T-helper 1 cell treated with Interleukin-12 subunit alpha and Interleukin-12 subunit beta and Interleukin-4 antibody, amounts not matched to agents 30 ng/mL and 1 ng/mL, for 36 hours (primary cell): Measurements from ENCODE around the gene CA5A. TPM values are rescaled to one million over a fixed set of nuclear protein-coding genes. Genes with fewer than 3 reads are reported as not detected.
"Not testable (repeated sequence)": the region's sequence is repeated elsewhere in the genome, so short reads cannot be mapped to it uniquely, and the experiment has no call there.

Experiments
- intact Hi-C: fragments of 100-400 bp; cut with micrococcal nuclease; formaldehyde crosslinking; loops from one replicate; pipeline ENCODE4 v1.15.1; 2024
- total RNA-seq: library from RNA; stranded (reverse); gene quantifications from 2 replicates; pipeline ENCODE4 v1.2.3, GENCODE V29; 2022

Gene CA5A
- total RNA-seq, 1 donor from 2014 or later: not detected

GRCh38 chr16:87870418-87871291 lies 65.7 kb downstream of the CA5A start:
- intact Hi-C loops: loop anchor here (1.0 kb wide), 6 partner anchors 20 to 320 kb away; no protein-coding TSS in a partner anchor

- intact Hi-C loops: loop anchor here (2.0 kb wide), 1 partner anchor 583 kb away; the partner anchor contains the start of gene ZFPM1
Observed at GRCh38 chr16:87869879-87870417, 66.4 kb downstream of the CA5A start.

DNA sequence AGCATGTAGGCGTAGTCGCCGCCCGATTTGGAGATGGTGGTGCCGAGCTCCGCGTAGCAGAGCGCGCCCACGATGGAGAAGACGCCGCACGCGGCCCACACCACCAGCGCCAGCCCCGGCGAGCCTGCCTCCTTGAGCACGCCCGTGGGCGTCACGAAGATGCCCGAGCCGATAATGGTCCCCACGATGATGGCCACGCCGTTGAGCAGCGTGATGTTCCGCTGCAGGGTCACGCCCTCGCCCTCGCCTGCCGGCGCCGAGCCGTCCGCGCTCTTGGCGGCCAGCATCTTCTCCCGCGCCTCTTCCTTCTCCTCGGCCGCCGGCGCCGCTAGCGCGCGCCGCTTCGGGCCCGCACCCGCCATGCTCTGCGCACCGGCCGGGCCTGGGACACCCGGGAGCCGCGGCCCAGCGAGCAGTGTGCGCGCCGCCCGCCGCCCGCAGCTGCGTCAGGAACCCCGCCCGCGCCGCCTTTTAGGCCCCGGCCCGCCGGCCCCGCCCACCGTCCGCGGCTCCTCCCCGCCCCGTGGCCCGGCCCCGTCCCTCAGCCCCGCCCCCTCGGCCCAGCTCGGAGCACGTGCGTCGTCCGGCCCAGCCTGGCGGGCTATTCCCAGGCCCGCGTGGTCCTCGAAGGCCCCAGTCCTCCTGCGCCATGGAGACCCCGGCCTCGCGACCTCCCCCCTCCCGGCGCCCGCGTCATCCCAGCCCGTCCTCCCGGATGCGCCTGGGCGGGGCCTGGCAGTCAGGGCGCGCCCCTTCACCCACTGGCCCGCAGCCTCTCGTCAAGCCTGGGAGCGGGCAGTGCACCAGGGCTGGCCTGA lies 67.1 kb downstream of the CA5A start, which contains the start of gene SLC7A5:
Gene SLC7A5 (minus strand): TSS at position 447 of the 818 bp plus-strand sequence. CDS start 85 bp downstream, at position 362.
- intact Hi-C loops: loop anchor here (2.0 kb wide), 1 partner anchor 584 kb away; the partner anchor contains the start of gene ZFPM1

DNA sequence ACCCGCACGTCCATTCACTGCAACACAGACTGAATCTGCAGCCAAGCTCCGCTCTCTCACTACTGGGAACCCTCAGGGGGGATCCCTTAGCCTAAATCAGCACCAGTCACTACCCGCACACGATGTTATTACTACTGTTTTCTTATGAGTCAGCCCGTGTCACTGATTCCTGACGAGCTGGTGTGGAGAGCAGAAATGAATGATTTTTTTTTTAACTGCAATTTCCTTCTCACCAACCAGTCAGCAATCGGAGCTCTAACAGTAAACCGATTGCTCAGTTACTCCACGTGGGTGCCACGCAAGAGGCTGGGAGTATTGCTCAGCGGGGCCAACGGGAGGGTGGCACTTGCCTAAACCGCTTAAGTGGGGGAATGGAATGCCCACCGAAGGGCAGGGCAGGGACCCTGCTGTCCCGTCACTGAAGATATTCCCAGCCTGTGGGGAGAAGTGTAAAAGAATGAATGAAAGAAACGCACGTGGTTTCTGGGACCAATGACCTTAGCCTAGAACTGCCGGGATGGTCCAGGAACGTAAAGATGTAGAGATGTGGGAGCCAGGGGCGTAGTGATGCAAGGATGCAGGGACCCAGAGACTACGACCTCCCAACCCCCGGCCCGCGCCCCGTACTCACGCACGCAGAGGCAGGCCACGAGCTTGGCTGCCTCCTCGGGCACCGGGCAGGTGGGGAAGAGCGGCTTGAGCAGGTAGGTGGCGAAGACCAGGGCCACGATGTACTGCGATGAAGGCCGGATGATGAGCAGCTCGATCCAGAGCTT lies 67.9 kb downstream of the CA5A start:
- intact Hi-C loops: loop anchor here (1.0 to 2.0 kb wide), 2 partner anchors 83 to 584 kb away; partner anchors contain the start of genes BANP and ZFPM1

DNA sequence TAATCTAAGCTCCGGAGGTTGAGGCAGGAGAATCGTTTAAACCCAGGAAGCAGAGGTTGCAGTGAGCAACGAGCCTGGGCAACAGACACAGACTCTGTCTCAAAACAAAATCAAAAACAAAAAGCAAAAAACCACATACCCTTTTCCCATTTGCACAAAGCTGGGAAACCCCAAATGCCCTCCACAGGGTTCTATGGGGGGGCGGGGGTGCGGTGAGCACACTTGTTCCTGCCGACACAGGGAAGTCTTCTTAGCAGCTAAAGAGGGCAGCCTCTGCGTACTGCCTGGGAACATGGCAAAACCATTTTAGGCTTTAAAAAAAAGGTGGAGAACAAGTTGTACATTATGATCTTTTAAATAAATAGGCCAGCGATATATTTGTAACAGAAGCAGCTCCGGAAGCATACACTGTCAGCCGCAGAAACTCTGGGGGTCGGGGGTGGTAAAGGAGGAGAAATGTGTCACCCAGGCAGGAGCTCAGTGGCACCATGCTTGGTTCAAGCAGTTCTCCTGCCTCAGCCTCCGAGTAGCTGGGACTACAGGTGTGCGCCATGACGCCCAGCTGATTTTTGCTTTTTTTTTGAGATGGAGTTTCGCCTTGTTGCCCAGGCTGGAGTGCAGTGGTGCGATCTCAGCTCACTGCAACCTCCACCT lies 70.3 kb downstream of the CA5A start:
- intact Hi-C loops: loop anchor here (1.0 kb wide), 1 partner anchor 13 kb away; no protein-coding TSS in a partner anchor

DNA sequence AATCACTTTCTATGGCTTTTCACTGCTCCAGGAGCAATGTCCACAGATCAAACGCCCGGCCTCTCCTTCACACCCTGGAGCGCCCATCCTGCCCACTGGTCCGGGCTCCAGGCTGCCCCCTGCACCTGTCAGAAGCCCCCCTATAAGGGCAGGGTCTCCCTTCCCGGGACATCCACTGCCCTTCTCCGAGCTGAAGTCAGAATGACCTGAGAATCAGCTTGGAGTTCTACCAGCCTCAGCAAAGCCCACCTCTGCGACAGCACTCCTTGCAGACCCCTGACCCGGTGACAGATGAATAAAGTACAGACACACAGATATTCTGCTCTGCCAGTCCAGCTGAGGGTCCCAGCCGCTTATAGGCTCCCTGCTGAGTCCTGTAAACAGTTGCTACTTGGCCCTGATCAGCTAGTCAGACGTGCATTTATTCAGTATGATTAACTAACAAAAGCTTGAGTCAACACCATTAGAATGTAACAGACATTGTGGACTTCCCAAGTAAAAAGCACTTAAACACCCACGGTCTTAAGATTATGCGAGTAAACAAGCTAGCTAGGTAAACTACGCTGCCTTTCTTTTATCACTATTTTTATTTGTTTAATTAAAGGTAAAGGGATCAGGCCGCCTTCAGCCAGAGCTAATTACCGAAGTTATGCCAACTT lies 71.9 kb downstream of the CA5A start:
- intact Hi-C loops: no loop called here

- intact Hi-C loops: not testable (repeated sequence)
Observed at GRCh38 chr16:87863327-87863635, 73.0 kb downstream of the CA5A start.

GRCh38 chr16:87862597-87863326 lies 73.6 kb downstream of the CA5A start:
- intact Hi-C loops: not testable (repeated sequence)

- intact Hi-C loops: not testable (repeated sequence)
Observed at GRCh38 chr16:87861300-87862099, 74.8 kb downstream of the CA5A start.

- intact Hi-C loops: no loop called here
Observed at GRCh38 chr16:87860553-87861299, 75.6 kb downstream of the CA5A start.

- intact Hi-C loops: not testable (repeated sequence)
Observed at GRCh38 chr16:87858151-87858993, 78.0 kb downstream of the CA5A start.

DNA sequence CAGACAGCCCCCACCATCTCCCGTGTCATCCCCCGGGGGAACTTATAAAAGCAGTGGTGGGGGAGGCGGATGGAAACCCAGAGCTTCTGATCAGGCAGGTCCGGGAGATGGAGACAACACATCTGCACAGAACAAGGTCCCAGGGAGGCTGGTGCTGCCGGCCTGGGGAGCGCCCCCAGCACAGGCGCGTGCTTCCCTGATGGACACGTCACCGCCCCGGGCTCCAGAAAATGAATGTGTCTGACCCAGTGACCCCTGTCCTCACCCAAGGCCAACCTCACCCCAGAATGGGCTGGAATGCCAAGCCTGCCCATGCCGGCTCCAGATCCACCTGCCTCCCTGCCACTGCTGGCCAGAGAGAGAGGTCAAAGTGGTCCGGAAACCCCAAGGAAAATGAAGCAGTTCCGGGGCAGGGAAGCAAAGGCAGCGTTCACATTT lies 79.5 kb downstream of the CA5A start:
- intact Hi-C loops: no loop called here

- intact Hi-C loops: no loop called here
Observed at GRCh38 chr16:87855852-87856715, 80.2 kb downstream of the CA5A start.

GRCh38 chr16:87854907-87855683 lies 81.2 kb downstream of the CA5A start:
- intact Hi-C loops: no loop called here
